Measurements from ENCODE around the gene RBM33.

The RBM33 gene

DNA sequence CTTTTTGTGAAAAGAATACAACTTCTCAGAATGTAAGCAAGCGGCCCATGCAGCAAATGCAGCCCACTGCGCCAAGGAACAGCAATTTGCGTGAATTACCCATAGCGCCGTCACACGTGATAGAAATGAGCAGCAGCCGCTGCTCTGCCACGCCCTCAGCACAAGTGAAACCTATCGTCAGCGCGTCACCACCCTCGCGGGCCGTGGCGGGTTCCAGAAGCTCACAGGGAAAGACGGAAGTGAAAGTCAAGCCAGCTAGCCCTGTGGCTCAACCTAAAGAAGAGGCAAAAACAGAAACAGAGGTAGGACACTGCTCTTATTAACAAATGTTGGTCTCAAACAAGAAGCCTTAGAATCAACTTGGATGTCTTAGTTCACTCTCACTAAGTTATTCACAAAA, 97.3 kb downstream of the RBM33 start:
- DNase-seq (ENCODE audit: low read depth in 2 of 2, low spot score in 1 of 2) = no peak

DNA sequence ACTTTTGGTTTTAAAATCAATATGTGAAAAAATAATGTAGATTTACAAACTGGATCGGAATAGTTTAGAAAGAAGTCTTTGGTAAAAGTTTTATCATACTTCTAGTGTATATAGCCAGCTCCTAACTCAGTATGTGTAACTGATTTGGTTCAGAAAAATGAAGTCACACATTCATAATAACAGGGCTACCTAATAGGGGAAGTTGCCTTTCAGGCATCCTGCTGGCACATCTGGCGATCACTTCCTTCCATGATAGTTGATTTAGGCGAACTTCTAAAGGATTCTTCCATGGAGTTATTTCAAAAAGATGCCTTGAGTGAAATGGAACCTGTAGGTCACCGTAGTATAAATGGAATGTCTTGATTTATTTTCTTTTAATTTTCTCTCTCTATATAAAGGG, 98.7 kb downstream of the RBM33 start:
- DNase-seq (ENCODE audit: low read depth in 2 of 2, low spot score in 1 of 2) = no peak

DNA sequence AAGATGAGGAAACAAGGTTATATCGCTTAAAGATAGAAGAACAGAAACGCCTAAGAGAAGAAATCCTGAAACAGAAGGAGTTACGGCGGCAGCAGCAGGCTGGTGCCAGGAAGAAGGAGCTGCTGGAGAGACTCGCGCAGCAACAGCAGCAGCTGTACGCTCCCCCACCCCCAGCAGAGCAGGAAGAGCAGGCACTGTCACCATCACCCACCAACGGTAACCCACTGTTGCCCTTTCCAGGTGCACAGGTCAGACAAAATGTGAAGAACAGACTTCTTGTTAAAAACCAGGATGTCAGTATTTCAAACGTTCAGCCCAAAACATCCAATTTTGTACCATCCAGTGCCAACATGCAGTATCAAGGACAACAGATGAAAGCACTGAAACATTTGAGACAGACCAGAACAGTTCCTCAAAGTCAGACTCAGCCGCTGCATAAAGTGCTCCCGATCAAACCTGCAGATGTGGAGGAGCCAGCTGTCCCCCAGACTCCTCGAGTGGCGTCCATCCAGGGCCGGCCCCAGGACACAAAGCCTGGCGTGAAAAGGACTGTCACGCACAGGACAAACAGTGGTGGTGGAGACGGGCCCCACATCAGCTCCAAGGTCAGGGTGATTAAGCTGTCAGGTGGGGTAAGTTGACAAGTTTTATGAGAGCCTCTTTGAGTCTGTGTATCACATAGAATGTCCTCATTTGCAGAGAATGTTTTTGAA, 100.7 kb downstream of the RBM33 start:
- DNase-seq (ENCODE audit: low read depth in 2 of 2, low spot score in 1 of 2) = no peak

DNA sequence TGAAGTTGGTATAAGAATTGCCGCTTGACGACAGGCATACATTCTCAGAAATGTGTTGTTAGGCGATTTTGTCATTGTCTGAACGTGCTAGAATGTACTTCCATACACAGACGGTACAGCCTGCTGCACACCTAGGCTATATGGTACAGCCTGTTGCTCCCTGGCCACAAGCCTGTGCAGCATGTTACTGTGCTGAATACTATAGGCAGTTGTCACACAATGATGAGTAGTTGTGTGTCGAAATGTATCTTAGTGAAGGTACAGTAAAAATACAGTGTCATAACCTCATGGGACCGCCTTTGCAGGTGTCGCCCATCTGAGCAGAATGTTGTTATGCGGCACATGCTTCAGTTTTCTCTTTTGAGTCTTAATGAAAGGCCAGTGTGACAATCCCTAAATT, 101.3 kb downstream of the RBM33 start:
- DNase-seq (ENCODE audit: low read depth in 2 of 2, low spot score in 1 of 2) = no peak

DNA sequence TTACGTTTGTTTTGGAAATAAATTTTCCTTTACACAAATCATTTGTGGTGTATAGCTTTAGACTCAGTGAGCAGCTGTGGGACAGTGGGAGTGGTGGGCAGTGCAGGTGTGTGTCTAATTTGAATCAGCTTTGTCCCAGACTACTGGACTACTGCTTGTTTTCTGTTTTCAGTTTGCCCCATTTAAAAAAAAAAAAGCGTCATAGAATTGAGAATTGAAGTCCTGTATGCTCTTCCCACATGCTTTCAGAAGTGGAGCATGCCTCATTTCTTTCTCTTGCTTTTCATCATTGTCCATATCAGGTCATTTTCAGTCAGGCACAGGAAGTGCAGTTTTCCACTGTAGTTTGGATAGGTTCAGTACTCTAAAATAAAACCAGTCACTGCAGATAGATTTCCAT, 101.7 kb downstream of the RBM33 start:
- DNase-seq (ENCODE audit: low read depth in 2 of 2, low spot score in 1 of 2) = no peak

DNA sequence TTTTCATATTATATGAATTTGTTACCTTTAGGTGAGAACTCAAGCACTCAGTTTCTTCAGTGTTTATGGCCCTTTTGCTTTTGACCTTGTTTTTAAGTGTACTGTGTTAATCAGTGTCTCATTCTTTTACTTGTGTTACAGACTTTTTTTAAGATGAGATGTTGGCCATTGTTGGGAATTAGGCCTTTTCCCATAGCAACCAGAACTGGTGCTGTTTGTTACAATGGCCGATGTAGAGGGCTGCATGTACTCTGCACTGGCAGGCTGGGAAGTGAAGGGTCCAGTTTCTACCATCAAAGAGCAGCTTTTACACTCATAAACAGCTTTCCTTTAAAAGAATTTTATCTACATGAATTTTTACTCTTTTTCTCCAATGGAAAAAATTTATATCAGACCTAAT, 102.7 kb downstream of the RBM33 start:
- DNase-seq (ENCODE audit: low read depth in 2 of 2, low spot score in 1 of 2) = no peak

DNA sequence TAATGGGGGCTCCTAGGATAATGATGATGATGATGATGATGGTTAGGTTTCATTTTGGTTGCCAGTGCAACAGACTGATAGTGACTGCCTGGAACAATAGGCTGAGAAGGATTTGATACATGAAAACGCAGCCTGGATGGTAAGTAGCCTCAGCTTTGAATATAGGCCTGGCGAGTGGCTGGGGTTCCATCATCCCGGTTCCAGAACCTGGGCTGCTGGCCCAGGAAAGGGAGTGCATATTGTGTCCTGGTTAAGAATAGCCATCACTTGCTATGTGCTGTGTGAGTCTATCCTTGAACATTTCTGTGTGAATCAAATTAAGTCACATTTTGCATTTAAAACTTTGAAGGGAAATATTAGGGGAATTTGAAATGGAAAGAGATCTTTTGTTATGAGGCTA, 105.1 kb downstream of the RBM33 start:
- DNase-seq (ENCODE audit: low read depth in 2 of 2, low spot score in 1 of 2) = no peak

DNA sequence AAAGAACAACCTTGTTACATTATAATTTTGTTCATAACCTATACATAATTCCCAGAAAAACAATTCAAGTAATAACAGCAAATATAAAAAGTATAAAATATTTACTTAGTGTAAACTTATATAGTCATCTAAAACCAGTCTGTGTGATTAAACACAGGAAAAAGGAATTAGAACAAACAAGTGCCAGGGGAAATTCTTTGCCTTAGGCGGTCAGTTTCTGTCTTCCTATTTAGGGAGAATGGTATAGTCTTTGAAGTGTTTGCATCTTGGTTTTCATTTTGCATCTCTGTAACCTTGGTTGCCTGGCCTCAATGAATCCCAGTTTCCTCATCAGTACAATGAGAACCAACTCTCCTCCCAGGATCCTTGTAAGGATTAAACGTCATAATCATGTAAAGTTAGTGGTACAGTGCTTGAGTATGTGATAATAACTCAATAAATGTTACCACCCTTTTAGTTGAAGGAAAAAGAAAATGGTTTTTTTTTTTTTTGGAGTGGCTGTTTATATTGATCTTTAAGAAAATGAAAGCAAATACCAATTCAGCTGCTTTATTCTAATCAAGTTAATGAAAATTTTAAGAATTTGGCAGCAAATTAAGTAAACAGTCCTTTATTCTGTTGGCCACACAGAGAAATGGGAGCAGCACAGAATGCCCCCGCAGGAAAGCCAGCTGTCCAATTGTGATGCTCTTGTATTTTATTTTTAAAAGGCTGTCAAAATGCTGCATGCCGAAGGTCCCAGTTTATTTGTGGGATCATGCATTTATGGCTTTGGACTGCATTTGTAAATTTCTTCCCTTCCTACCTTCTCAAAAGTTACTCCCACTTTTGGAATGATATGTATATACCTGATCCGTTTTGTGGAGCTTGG, 106.0 kb downstream of the RBM33 start:
- no peak for DNase-seq (ENCODE audit: low read depth in 2 of 2, low spot score in 1 of 2)

DNA sequence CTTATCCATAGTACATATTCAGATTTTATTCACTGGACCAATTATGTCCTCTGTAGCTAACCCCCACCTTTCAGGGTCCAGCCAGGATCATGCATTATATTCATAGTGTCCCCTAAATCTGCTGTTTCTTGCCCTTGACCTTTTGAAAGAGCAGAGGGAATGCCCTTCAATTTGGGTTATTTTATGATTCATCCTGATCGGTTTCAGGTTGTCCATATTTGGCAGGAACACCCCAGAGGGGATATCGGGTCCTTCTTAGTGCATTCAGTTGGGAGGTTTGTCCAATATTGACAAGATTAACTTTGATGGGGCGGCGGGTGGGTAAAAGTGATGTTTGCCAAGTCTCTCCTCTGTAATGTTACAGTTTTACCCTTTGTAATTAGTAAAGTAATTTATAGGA, 106.9 kb downstream of the RBM33 start:
- DNase-seq (ENCODE audit: low read depth in 2 of 2, low spot score in 1 of 2) = no peak

DNA sequence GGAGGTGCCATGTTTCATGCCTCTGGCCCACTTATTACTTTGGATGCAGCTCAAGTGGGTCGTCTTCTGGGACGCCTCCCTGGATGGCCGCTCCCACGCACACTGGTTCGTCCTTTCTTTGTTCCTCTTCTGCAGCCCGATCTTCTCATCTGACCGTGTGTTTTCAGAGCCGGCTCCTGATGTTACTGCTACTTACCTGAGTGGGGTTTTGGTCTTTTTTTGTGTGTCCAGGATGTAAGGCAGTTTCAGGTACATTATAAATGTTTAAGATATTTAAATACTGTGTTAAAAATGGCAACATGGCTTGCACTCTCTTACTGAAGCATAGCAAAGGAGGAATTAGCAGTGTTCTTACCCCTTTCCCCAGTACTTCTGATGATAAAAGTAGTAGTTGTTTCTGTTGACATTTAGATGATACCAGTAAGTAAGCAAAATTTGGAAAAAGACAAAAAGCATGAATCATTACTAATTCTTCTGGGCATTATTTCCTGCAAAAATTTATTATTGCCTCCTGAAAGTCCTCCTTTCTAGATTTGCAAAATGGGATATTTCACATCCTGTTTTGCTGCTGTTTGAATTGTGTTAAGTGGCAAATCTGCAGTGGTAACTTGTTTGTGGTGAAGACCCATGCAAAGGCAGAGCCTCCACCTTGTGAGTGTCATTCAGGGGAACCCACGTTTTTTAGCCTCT, 108.4 kb downstream of the RBM33 start:
- DNase-seq (ENCODE audit: low read depth in 2 of 2, low spot score in 1 of 2) = no peak

DNA sequence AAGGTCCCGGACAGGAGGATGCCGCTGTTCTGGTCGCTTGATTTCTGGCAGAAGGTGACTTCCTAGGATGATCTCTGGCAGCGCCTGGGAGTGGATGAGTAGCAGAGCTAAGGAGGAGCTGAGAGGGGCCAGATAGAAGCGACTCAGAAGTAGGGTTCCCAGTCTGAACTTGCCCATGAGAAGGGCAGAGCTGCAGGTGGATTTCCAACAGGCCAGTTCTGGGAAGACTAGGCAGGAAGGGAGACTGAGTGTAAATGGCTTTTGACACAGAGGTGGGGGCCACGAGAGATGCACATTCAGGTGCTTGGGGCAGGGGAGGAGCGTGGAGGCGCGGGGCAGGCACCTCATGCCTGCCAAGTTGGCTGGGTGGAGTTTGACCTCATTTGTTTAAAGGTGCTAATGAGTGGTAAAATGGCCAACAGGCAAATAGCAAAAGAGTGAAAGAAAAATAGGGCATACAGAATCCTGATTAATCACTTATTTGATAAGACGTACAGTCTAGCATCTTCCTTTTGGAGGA, 109.0 kb downstream of the RBM33 start:
- no peak for DNase-seq (ENCODE audit: low read depth in 2 of 2, low spot score in 1 of 2)

DNA sequence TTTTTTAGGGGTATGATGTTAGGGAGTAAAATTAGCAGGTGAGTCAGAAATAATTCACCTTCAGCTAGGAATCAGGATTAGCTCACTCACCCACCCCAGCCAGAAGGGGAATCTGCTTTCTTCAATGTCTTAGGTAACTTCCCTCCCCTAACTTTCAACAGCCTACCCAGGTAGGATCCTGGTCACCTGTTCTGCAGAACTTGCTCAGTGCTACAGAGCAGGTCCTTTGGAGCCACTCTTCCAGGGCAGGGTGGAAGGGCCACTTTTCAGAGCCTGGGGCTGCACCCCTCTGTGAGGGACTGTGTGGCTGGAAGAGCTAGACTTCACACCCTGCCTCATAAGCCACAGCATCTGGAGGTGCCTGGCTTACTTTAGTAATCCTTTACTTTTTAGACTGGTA, 109.7 kb downstream of the RBM33 start:
- DNase-seq (ENCODE audit: low read depth in 2 of 2, low spot score in 1 of 2) = no peak

DNA sequence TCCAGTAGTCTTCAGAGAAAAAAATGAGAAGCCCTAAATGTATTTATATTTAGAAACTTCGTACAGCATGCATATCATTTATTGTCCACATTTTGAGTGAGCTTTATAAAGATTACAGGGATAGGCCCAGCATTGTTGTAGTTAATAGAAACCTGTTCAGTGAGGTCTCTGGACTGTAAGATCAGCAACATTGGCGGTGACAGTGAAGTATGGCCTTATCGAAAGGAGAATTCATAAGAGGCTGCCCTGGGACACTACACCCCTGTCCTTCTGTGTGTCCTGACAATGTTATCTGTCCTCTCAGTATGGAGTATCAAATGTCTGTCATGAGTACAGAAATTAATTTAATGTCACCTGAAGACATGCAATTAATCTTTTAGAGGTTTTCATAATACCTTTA, 110.6 kb downstream of the RBM33 start:
- DNase-seq (ENCODE audit: low read depth in 2 of 2, low spot score in 1 of 2) = no peak

DNA sequence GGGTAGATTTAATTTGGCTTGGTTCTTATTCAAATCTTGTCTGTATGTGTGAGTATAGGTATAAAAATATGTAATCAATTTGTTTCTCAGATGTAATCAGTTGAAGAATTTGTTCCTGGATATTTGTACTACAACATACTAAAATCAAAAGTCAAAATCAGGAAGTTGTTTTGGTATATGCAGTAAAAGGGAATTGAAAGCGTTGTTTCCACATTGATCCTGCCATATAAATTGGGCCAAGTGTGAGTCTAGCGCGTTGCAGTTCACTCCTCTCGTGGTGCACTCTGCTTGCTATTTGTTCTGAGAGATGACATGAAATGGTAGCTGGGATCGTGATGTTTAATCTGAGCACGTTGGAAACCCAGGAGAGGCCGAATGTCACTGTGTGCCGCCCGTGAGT, 111.9 kb downstream of the RBM33 start:
- DNase-seq (ENCODE audit: low read depth in 2 of 2, low spot score in 1 of 2) = no peak

DNA sequence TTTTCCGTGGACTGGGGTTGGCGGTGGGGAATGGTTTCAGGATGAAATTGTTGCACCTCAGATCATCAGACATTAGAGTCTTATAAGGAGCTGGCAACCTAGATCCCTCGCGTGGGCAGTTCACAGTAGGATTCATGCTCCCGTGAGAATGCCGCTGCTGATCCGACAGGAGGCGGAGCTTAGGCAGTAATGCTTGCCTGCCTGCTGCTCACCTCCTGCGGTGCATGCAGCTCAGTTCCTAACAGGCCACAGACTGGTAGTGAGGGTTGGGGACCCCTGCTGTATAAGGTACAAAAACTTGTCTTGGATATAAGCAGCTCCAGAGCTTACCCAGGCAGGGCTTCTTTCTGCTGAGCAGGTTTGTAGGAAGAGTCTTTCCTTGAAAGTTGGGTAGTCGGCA, 113.9 kb downstream of the RBM33 start:
- DNase-seq (ENCODE audit: low read depth in 2 of 2, low spot score in 1 of 2) = no peak

DNA sequence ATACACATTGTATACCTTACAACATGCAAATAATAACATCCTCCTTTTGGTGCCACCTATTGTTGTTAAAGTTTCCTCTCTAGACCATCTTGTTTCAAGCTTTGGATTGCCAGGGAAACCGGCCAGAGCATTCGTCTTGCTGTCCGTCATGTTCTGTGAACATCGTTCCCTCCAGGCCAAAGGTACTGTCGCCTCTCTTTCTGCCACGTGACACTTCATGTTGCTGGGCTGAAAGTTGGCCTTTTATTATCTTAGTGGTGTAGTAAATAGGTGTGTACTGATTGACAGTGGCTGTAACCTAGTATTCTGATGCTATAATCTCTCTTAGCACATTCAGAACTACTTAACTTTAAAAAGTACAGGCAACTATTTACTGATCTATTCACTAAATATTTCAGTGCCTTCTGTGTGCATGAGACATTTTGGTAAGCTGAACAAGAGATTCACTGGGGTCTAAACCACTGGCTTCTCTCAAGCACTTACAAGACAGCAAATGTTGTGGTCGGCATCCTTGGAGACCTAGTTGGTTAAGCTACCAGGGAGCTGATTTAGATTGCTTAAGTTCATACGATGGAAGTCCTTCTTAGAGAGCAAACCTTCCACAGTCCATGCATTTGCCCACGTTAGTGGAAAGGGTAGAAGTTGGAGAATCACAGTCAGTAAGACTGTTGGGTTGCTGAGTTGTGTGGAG, 115.4 kb downstream of the RBM33 start:
- no peak for DNase-seq (ENCODE audit: low read depth in 2 of 2, low spot score in 1 of 2)

DNA sequence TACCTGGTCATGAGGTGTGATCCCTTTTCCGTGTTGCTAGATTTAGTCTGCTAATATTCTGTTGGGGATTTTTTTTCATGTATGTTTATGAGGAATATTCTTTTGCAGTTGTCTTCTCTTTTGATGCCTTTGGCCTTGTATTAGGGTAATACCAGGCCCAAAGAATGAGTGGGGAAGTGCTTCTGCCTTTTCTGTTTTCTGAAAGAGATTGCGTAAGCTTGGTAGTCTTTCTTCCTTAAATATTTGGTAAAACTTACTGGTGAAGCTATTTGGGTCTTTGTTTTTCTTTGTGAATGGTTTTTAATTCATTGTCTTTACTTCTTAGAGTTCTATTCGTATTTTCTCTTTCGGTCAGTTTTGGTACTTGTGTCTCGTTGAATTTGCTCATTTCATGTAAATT, 116.7 kb downstream of the RBM33 start:
- DNase-seq (ENCODE audit: low read depth in 2 of 2, low spot score in 1 of 2) = no peak

DNA sequence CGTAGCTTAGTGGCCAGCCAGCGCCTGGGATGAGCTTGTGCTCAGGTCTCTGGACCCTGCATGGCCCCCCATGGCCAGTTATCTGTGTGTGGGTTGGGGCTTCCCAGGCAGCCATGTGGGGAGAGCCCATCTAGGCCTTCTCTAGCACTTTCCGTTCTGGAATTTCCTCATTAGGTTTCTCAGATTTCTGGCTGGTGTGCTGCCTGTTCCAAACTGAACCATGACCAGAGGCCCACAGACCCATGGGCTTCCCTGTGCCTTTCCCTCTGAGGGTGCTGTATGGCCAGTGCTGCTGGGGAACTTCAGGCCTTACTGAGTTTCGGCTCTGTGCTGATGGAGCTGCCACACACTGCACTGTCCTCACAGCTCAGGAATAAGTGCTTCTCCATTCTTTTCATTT, 117.6 kb downstream of the RBM33 start:
- no peak for DNase-seq (ENCODE audit: low read depth in 2 of 2, low spot score in 1 of 2)

DNA sequence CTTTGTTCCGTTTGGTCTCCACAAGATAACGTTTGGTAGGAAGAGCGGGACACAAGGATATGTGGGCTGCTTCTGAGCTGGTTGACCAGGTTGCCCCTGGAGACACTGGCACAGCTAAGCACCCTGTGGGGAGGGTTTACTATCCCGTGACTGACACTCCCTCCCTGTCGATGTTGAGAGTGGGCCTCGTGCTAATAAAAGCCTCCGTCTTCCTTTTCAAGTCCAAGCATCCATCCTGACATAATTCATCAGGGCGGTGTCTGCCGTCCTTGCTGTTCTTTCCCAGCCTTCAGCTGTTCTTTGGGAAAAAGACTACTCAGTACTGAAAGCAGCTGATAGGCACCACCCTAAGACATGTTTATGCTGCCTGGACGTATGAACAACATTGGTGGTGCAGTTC, 118.2 kb downstream of the RBM33 start:
- no peak for DNase-seq (ENCODE audit: low read depth in 2 of 2, low spot score in 1 of 2)

DNA sequence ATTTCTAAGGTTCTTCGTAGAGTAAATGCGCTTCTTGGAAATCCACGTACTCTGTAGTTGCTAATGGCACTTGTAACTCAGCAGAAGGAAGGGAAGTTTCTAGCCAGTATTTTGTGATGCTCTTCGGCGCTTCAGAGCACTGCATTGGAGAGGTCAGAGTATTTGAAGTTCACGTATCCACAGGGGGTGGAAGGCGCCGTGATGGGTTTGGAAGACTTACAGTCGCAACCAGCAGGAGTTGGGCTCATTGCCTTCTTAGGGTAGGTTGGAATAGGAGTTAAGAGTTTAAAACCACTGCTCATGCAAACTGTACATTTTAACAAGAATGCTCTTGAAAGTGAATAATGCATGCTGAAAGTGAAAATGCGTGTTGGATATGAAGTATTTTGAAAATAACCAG, 118.7 kb downstream of the RBM33 start:
- no peak for DNase-seq (ENCODE audit: low read depth in 2 of 2, low spot score in 1 of 2)

DNA sequence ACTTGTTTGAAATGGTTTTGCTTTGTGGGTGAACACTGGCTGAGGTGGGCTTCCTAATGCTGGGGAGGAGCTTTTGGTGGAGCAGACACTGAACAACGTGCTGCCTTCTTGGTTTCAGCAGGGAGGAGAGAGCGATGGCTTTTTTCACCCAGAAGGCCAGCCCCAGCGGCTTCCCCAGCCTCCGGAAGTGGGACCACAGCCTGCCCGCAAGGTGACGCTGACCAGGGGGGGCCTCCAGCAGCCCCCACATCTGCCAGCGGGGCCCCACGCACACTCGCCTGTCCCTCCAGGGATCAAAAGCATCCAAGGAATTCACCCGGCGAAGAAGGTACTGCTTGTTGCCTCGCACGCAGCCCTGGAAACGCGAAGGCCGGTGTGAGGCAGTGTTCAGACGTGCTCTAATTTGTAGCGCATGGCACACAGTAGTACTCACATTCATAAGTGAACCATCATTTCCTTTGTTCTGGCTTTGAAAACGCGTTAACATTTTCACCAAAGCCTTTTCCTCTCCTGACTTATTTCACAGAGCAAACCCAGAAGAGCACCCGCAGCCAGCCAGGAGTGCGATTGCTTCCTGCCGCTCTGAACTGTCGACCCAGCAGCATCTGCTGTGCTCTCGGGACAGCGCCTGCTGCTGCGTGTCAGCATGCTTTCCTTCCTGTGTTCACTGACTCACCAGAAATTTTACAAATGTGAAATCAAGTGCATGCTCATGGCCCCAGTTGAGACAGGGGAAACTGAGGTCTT, 119.4 kb downstream of the RBM33 start:
- DNase-seq (ENCODE audit: low read depth in 2 of 2, low spot score in 1 of 2) = peak in 1 of 2 donors; percentile 25
